ENCODE measurements around the gene TSPAN5.

DNA sequence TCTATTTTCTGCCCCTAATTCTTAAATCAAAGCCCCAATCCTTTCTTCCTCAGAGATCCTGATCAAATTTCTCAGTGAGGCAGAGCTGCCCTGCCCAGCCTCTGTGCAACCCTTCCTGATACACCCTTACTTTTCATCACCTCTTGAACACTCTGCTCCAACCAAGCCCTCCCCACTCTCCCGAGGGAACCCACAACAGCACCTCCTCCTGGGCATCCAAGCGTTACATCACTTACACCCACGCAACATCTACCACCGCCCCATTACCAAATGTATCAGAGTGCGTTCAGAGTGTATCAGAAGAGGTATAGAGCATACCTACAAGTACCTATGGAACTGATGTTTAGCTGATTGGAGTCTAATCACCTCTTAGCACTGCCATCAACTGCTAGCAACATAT lies 210.8 kb downstream of the TSPAN5 start:
- TF ChIP-seq, protein P1, sequence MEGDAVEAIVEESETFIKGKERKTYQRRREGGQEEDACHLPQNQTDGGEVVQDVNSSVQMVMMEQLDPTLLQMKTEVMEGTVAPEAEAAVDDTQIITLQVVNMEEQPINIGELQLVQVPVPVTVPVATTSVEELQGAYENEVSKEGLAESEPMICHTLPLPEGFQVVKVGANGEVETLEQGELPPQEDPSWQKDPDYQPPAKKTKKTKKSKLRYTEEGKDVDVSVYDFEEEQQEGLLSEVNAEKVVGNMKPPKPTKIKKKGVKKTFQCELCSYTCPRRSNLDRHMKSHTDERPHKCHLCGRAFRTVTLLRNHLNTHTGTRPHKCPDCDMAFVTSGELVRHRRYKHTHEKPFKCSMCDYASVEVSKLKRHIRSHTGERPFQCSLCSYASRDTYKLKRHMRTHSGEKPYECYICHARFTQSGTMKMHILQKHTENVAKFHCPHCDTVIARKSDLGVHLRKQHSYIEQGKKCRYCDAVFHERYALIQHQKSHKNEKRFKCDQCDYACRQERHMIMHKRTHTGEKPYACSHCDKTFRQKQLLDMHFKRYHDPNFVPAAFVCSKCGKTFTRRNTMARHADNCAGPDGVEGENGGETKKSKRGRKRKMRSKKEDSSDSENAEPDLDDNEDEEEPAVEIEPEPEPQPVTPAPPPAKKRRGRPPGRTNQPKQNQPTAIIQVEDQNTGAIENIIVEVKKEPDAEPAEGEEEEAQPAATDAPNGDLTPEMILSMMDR (IDR thresholded peaks at IDR 0.05; ENCODE audit: insufficient read depth, low read length), result no peak
- TF ChIP-seq POLR2AphosphoS5 (IDR thresholded peaks at IDR 0.05; ENCODE audit: low read depth) (no peak), GABPA (IDR thresholded peaks at IDR 0.05; ENCODE audit: low read depth) (no peak)

Measured in HL-60 (cell line).